Tibial artery (tissue), 4 donors: ENCODE data around the gene APP.

Experiments used
- DNase-seq, 2 donors: peaks; one replicate each; pipeline ENCODE4 v3.0.0-alpha.2; 2019
- H3K27ac ChIP-seq, 2 donors: fragments of 200-600 bp; sonication (generic) in 1 of 2; 1 replicate in 1 of 2; 2 replicates in 1 of 2; pipeline ENCODE4 v1.5.1; 2018 to 2019; ENCODE audit warnings: mild to moderate bottlenecking in 1 of 2
- H3K27me3 ChIP-seq, 2 donors: fragments of 200-600 bp; sonication (generic) in 1 of 2; one replicate each; pipeline versions ENCODE4 v1.5.1 to v1.6.0; 2016 to 2019
- H3K36me3 ChIP-seq, 3 donors: fragments of 200-600 bp; sonication (generic) in 2 of 3; one replicate each; pipeline ENCODE4 v1.5.1; 2016 to 2019; ENCODE audit warnings: mild to moderate bottlenecking in 2 of 3
- H3K4me1 ChIP-seq, 4 donors: fragments of 200-600 bp; sonication (generic) in 2 of 4; 1 replicate in 3 of 4; 2 replicates in 1 of 4; pipeline ENCODE4 v1.5.1; 2016 to 2019
- H3K4me3 ChIP-seq, 2 donors: fragments of 200-600 bp; sonication (generic) in 1 of 2; 1 replicate in 1 of 2; 2 replicates in 1 of 2; pipeline ENCODE4 v1.5.1; 2018 to 2019; ENCODE audit warnings: mild to moderate bottlenecking in 2 of 2
- H3K9me3 ChIP-seq, 3 donors: fragments of 200-600 bp; sonication (generic) in 1 of 3; one replicate each; pipeline ENCODE4 v1.5.1; 2016 to 2019
- CTCF ChIP-seq, 2 experiments: fragments of 200-600 bp in 1 of 2; fragments of 450-650 bp in 1 of 2; IDR thresholded peaks; one replicate each; pipeline ENCODE4 v1.5.1; 2017 to 2019; ENCODE audit warnings: antibody characterized with exemption in 2 of 2, mild to moderate bottlenecking in 1 of 2, moderate library complexity in 1 of 2
- intact Hi-C: fragments of 100-400 bp; cut with DNase I; formaldehyde crosslinking; loops from one replicate; pipeline ENCODE4 v1.15.0; 2023; ENCODE audit warnings: low total_unique reads

Gene APP

GRCh38 chr21:26067836-26068594 is 102.6 kb downstream of the APP start:
- peaks cover 0 to 28% (median 4%) of the 10 kb centered on the region in 4 donors for H3K4me1 ChIP-seq
- intact Hi-C loops, result no loop called here

GRCh38 chr21:26064506-26064905 is 106.1 kb downstream of the APP start:
- Histone ChIP-seq H3K27ac (no peak overlapping the region), H3K4me1 (peaks cover 0 to 8% (median 1%) of the 10 kb centered on the region in 4 donors), H3K9me3 (no peaks in the 10 kb centered on the region), H3K4me3 (no peak overlapping the region), H3K36me3 (no peaks in the 10 kb centered on the region), H3K27me3 (no peaks in the 10 kb centered on the region)
- no peak for TF ChIP-seq CTCF (IDR thresholded peaks at IDR 0.05)
- DNase-seq, result no peak
- intact Hi-C loops, result no loop called here

More at GRCh38 chr21:26067836-26068594, 102.6 kb downstream of the APP start:
- DNase-seq, result no peak
- no peak for TF ChIP-seq CTCF (IDR thresholded peaks at IDR 0.05)
- Histone ChIP-seq H3K4me3 (no peak overlapping the region), H3K36me3 (no peaks in the 10 kb centered on the region), H3K27ac (no peak overlapping the region), H3K9me3 (no peaks in the 10 kb centered on the region), H3K27me3 (no peaks in the 10 kb centered on the region)

DNA sequence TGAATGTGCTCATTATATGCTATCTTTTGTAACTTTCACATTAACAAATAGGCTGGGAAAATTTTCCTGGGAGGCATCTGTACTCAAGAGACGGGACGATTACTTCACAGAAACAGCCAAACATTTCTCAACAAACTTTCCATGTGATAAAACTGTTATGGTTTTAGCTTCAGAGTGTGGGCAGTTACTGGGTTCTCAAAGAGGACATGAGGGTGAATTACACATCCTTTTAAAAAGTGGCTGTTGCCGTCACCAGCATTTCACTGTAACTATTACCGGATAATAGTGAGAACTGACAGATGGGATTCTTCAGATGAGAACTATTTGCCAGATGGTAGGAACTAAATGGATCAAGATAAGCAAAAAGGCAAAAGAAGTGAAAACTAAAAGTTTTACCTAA is 109.1 kb downstream of the APP start:
- no peak for DNase-seq
- no peak for TF ChIP-seq CTCF (IDR thresholded peaks at IDR 0.05)
- no peaks in the 10 kb centered on the region for H3K9me3 ChIP-seq
- no peak overlapping the region for H3K27ac ChIP-seq
- no peaks in the 10 kb centered on the region for H3K36me3 ChIP-seq
- no peaks in the 10 kb centered on the region for H3K27me3 ChIP-seq
- H3K4me1 ChIP-seq, result peaks cover 0 to 4% (median 1%) of the 10 kb centered on the region in 4 donors
- intact Hi-C loops, result no loop called here
- no peak overlapping the region for H3K4me3 ChIP-seq

- Histone ChIP-seq H3K27ac (no peak overlapping the region), H3K36me3 (no peaks in the 10 kb centered on the region), H3K4me3 (no peak overlapping the region), H3K27me3 (no peaks in the 10 kb centered on the region), H3K4me1 (peaks cover 0 to 8% (median 2%) of the 10 kb centered on the region in 4 donors), H3K9me3 (no peaks in the 10 kb centered on the region)
- TF ChIP-seq CTCF (IDR thresholded peaks at IDR 0.05), result no peak
- intact Hi-C loops, result no loop called here
- no peak for DNase-seq
Measured at GRCh38 chr21:26060335-26061115, 110.0 kb downstream of the APP start.

DNA sequence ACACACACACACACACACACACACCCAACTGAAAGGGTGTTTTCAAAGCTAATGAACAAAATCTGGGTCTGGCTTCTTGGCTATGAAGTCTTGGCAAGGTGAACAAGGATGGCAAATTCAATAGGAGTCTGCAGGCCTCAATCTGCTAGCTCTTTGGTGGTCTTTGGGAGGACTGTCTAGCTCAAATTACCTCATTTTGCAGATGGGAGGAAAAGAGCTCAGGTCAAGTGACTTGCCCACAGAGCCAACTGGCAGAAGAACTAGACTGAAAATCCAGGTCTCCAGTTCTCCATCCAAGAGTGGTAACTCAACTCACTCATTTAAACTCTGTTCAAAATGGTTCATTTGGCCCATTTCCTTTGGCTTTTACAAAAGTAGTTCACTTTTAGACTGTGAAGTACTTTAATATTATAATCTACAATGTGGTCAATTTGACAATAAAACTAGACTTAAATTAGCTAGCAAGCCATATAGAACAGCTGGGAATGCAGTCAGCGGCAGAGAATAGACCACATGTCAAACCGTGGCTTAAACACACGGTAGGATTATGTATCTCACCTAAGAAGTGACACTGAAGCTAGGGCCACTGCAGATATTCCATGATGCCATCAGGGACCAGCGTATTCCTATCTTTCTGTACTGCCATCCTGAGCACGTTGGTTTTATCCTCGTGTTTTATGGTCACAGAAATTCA is 112.9 kb downstream of the APP start:
- no peak for DNase-seq
- intact Hi-C loops, result no loop called here
- Histone ChIP-seq H3K9me3 (no peaks in the 10 kb centered on the region), H3K4me3 (no peak overlapping the region), H3K27ac (no peak overlapping the region), H3K36me3 (no peaks in the 10 kb centered on the region), H3K4me1 (peaks cover 0 to 8% (median 2%) of the 10 kb centered on the region in 4 donors), H3K27me3 (no peaks in the 10 kb centered on the region)
- no peak for TF ChIP-seq CTCF (IDR thresholded peaks at IDR 0.05)
